Activated CD8-positive, alpha-beta memory T cell treated with anti-CD3 and anti-CD28 coated beads, Interleukin-2, amount 50 U/mL, for 24 hours (primary cell): ENCODE results near the gene ADGRL4.
"Not testable (repeated sequence)": the region's sequence is repeated elsewhere in the genome, so short reads cannot be mapped to it uniquely, and the experiment has no call there.

Experiments used
- DNase-seq: peaks from one replicate; pipeline ENCODE4 v3.0.0-alpha.2; 2020; ENCODE audit errors: extremely low read depth

ADGRL4 gene

GRCh38 chr1:78918157-78918556, 88.4 kb downstream of the ADGRL4 start:
- DNase-seq, result no peak

GRCh38 chr1:78916986-78917385, 89.5 kb downstream of the ADGRL4 start:
- DNase-seq, result no peak

- no peak for DNase-seq
Observed at GRCh38 chr1:78913950-78914349, 92.6 kb downstream of the ADGRL4 start.

- DNase-seq, result no peak
Observed at GRCh38 chr1:78911956-78912880, 94.3 kb downstream of the ADGRL4 start.

- DNase-seq, result no peak
Observed at GRCh38 chr1:78902641-78903040, 103.9 kb downstream of the ADGRL4 start.

GRCh38 chr1:78894811-78895210, 111.7 kb downstream of the ADGRL4 start:
- DNase-seq, result no peak

GRCh38 chr1:78892260-78892840, 114.2 kb downstream of the ADGRL4 start:
- no peak for DNase-seq

GRCh38 chr1:78887458-78887857, 119.1 kb downstream of the ADGRL4 start:
- no peak for DNase-seq

- DNase-seq, result no peak
Observed at GRCh38 chr1:78884685-78885452, 121.7 kb downstream of the ADGRL4 start.

- DNase-seq, result no peak
Observed at GRCh38 chr1:78880223-78880622, 126.3 kb downstream of the ADGRL4 start.

GRCh38 chr1:78875986-78876385, 130.5 kb downstream of the ADGRL4 start:
- DNase-seq, result not testable (repeated sequence)

- not testable (repeated sequence) for DNase-seq
Observed at GRCh38 chr1:78872801-78873200, 133.7 kb downstream of the ADGRL4 start.

GRCh38 chr1:78871249-78871648, 135.3 kb downstream of the ADGRL4 start:
- no peak for DNase-seq

- no peak for DNase-seq
Observed at GRCh38 chr1:78869136-78869535, 137.4 kb downstream of the ADGRL4 start.

- no peak for DNase-seq
Observed at GRCh38 chr1:78864175-78864574, 142.4 kb downstream of the ADGRL4 start.

- DNase-seq, result no peak
Observed at GRCh38 chr1:78856096-78856495, 150.4 kb downstream of the ADGRL4 start.

GRCh38 chr1:78855258-78855657, 151.3 kb downstream of the ADGRL4 start:
- no peak for DNase-seq

GRCh38 chr1:78854556-78854955, 152.0 kb downstream of the ADGRL4 start:
- DNase-seq, result no peak

GRCh38 chr1:78843546-78843945, 163.0 kb downstream of the ADGRL4 start:
- no peak for DNase-seq

- no peak for DNase-seq
Observed at GRCh38 chr1:78843111-78843510, 163.4 kb downstream of the ADGRL4 start.

- no peak for DNase-seq
Observed at GRCh38 chr1:78840453-78841271, 165.9 kb downstream of the ADGRL4 start.
